ENCODE data around the gene GALNT10.

Gene GALNT10

GRCh38 chr5:154251529-154251928 is 61.0 kb downstream of the GALNT10 start:
- TF ChIP-seq CTCF (conservative IDR thresholded peaks at IDR 0.05; ENCODE audit: low read depth), result no peak
- ChIA-PET POLR2A (ENCODE audit: low non-redundant PET) (no interaction called here), CTCF (interaction anchor here (0.6 kb wide), 1 partner anchor 71 kb away, joined by 4 read pairs; no protein-coding TSS in a partner anchor)
- H3K27ac ChIP-seq, result no peak overlapping the region
- no peak for DNase-seq (ENCODE audit: low spot score)

- no peak overlapping the region for H3K27ac ChIP-seq
- CTCF ChIA-PET, result no interaction called here
- TF ChIP-seq CTCF (conservative IDR thresholded peaks at IDR 0.05; ENCODE audit: low read depth), result no peak
- no peak for DNase-seq (ENCODE audit: low spot score)
- POLR2A ChIA-PET (ENCODE audit: low non-redundant PET), result no interaction called here
These were observed 63.3 kb downstream of the GALNT10 start for GRCh38 chr5:154253807-154254206.

- no peak for DNase-seq (ENCODE audit: low spot score)
- CTCF ChIA-PET, result no interaction called here
- POLR2A ChIA-PET (ENCODE audit: low non-redundant PET), result no interaction called here
- H3K27ac ChIP-seq, result no peak overlapping the region
- TF ChIP-seq CTCF (conservative IDR thresholded peaks at IDR 0.05; ENCODE audit: low read depth), result no peak
These were observed 64.4 kb downstream of the GALNT10 start for GRCh38 chr5:154254896-154255295.

- CTCF ChIA-PET, result no interaction called here
- POLR2A ChIA-PET (ENCODE audit: low non-redundant PET), result no interaction called here
- TF ChIP-seq CTCF (conservative IDR thresholded peaks at IDR 0.05; ENCODE audit: low read depth), result no peak
- H3K27ac ChIP-seq, result no peak overlapping the region
- no peak for DNase-seq (ENCODE audit: low spot score)
These were observed 66.5 kb downstream of the GALNT10 start for GRCh38 chr5:154257046-154257445.

GRCh38 chr5:154258531-154259217 is 68.1 kb downstream of the GALNT10 start:
- TF ChIP-seq CTCF (conservative IDR thresholded peaks at IDR 0.05; ENCODE audit: low read depth), result no peak
- ChIA-PET POLR2A (ENCODE audit: low non-redundant PET) (no interaction called here), CTCF (no interaction called here)
- DNase-seq (ENCODE audit: low spot score), result no peak
- H3K27ac ChIP-seq, result no peak overlapping the region

GRCh38 chr5:154260224-154260927 is 69.8 kb downstream of the GALNT10 start:
- H3K27ac ChIP-seq, result no peak overlapping the region
- ChIA-PET POLR2A (ENCODE audit: low non-redundant PET) (no interaction called here), CTCF (no interaction called here)
- DNase-seq (ENCODE audit: low spot score), result no peak
- TF ChIP-seq CTCF (conservative IDR thresholded peaks at IDR 0.05; ENCODE audit: low read depth), result no peak

Data from RWPE1 (cell line).